ENCODE results near the gene FSD2. TPM values are rescaled to one million over a fixed set of nuclear protein-coding genes. Genes with fewer than 3 reads are reported as not detected.

FSD2 gene
- total and polyA plus RNA-seq, 8 donors, result 0.04 to 0.09 (median 0.05) TPM; not detected in 4

GRCh38 chr15:82739086-82739485 is 66.8 kb downstream of the FSD2 start:
- H3K27ac ChIP-seq, result no peak overlapping the region
- H3K4me1 ChIP-seq, result no peaks in the 10 kb centered on the region
- DNase-seq, result no peak
- H3K36me3 ChIP-seq, result no peaks in the 10 kb centered on the region
- H3K9me3 ChIP-seq, result no peaks in the 10 kb centered on the region
- whole genome bisulfite sequencing, 2 donors, result 54 to 72% methylated on average over 2 of the region's 2 CpGs
- no peak for TF ChIP-seq CTCF (IDR thresholded peaks at IDR 0.05)
- no peak overlapping the region for H3K4me3 ChIP-seq
- intact Hi-C loops (cut with DNase I), result no loop called here
- no peak for FAIRE-seq
- H3K27me3 ChIP-seq, result no peaks in the 10 kb centered on the region
- no peak for ATAC-seq

GRCh38 chr15:82737975-82738374 is 67.9 kb downstream of the FSD2 start:
- WGBS, 2 donors, result 87 to 90% methylated on average over 2 of the region's 2 CpGs
- TF ChIP-seq CTCF (IDR thresholded peaks at IDR 0.05), result no peak
- no peaks in the 10 kb centered on the region for H3K4me1 ChIP-seq
- H3K36me3 ChIP-seq, result no peaks in the 10 kb centered on the region
- no peak overlapping the region for H3K27ac ChIP-seq
- no peaks in the 10 kb centered on the region for H3K27me3 ChIP-seq
- intact Hi-C loops (cut with DNase I), result no loop called here
- ATAC-seq, result no peak
- DNase-seq, result no peak
- H3K9me3 ChIP-seq, result no peaks in the 10 kb centered on the region
- FAIRE-seq, result no peak
- no peak overlapping the region for H3K4me3 ChIP-seq

GRCh38 chr15:82731527-82731926 is 74.3 kb downstream of the FSD2 start:
- ATAC-seq (no peak), DNase-seq (no peak), FAIRE-seq (no peak)
- no peak overlapping the region for H3K27ac ChIP-seq
- intact Hi-C loops (cut with DNase I), result no loop called here
- WGBS, 2 donors, result 93 to 100% methylated on average over 1 to 2 of the region's 2 CpGs
- H3K9me3 ChIP-seq, result no peaks in the 10 kb centered on the region
- no peaks in the 10 kb centered on the region for H3K27me3 ChIP-seq
- TF ChIP-seq CTCF (IDR thresholded peaks at IDR 0.05), result no peak
- no peaks in the 10 kb centered on the region for H3K36me3 ChIP-seq
- H3K4me3 ChIP-seq, result no peak overlapping the region
- no peaks in the 10 kb centered on the region for H3K4me1 ChIP-seq

GRCh38 chr15:82730022-82730530 is 75.8 kb downstream of the FSD2 start:
- Histone ChIP-seq H3K27me3 (no peaks in the 10 kb centered on the region), H3K36me3 (no peaks in the 10 kb centered on the region), H3K4me3 (no peak overlapping the region), H3K4me1 (no peaks in the 10 kb centered on the region), H3K9me3 (no peaks in the 10 kb centered on the region), H3K27ac (no peak overlapping the region)
- WGBS, 2 donors, result 91 to 93% methylated on average over 11 of the region's 11 CpGs
- ATAC-seq (no peak), DNase-seq (no peak), FAIRE-seq (no peak)
- intact Hi-C loops (cut with DNase I), result no loop called here
- no peak for TF ChIP-seq CTCF (IDR thresholded peaks at IDR 0.05)

GRCh38 chr15:82726816-82727215 is 79.1 kb downstream of the FSD2 start:
- intact Hi-C loops (cut with DNase I), result no loop called here
- FAIRE-seq, result no peak

More at GRCh38 chr15:82726816-82727215, 79.1 kb downstream of the FSD2 start:
- no peak for ATAC-seq
- H3K27ac ChIP-seq, result no peak overlapping the region
- H3K36me3 ChIP-seq, result no peaks in the 10 kb centered on the region
- DNase-seq, result no peak
- no peak overlapping the region for H3K4me3 ChIP-seq
- TF ChIP-seq CTCF (IDR thresholded peaks at IDR 0.05), result no peak
- H3K27me3 ChIP-seq, result no peaks in the 10 kb centered on the region
- 84 to 88% methylated on average over 10 of the region's 10 CpGs for WGBS, 2 donors
- H3K4me1 ChIP-seq, result no peaks in the 10 kb centered on the region
- H3K9me3 ChIP-seq, result no peaks in the 10 kb centered on the region
